Transverse colon (tissue), 3 donors: Measurements from ENCODE around the gene SRSF6.

Experiments
- CTCF ChIP-seq, 5 experiments: fragments of 200-600 bp in 3 of 5; fragments of 450-650 bp in 2 of 5; sonication (generic) in 3 of 5; IDR thresholded peaks; 1 replicate in 2 of 5; 2 replicates in 3 of 5; pipeline ENCODE4 v1.5.1; 2016 to 2017; ENCODE audit warnings: antibody characterized with exemption in 5 of 5, inconsistent platforms in 3 of 5, mild to moderate bottlenecking in 2 of 5, moderate library complexity in 1 of 5
- EP300 ChIP-seq: sonication (generic); formaldehyde crosslinking; IDR thresholded peaks from one replicate; pipeline ENCODE4 v1.6.1; 2017; ENCODE audit warnings: antibody characterized with exemption, low read depth

GRCh38 chr20:43477619-43478018 is 19.9 kb downstream of the SRSF6 start:
- no peak for TF ChIP-seq CTCF (IDR thresholded peaks at IDR 0.05)
- TF ChIP-seq EP300: no peak
